ENCODE measurements around the gene LRP5.
"Not testable (repeated sequence)": the region's sequence is repeated elsewhere in the genome, so short reads cannot be mapped to it uniquely, and the experiment has no call there.

Gene LRP5

GRCh38 chr11:68424981-68425865 is 112.8 kb downstream of the LRP5 start:
- no peak for DNase-seq

DNA sequence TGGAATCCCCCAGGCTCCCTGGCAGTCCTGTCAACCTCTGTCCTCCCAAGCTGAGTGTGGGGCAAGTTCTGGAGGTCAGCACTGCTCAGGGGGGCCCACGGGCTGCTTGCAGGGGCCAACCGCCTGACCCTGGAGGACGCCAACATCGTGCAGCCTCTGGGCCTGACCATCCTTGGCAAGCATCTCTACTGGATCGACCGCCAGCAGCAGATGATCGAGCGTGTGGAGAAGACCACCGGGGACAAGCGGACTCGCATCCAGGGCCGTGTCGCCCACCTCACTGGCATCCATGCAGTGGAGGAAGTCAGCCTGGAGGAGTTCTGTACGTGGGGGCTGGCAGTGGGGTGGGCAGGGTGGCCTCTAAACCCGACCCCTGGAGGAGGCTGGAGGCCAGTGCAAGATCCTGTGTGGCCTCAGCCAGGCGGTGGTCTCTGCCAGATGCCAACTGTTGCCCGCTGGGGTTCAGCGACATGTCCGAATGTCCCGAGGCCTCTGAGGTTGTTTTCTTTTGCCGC is 113.5 kb downstream of the LRP5 start:
- no peak for DNase-seq

GRCh38 chr11:68429661-68430060 is 117.3 kb downstream of the LRP5 start:
- no peak for DNase-seq

- DNase-seq: no peak
Measured at GRCh38 chr11:68430384-68430783, 118.0 kb downstream of the LRP5 start.

DNA sequence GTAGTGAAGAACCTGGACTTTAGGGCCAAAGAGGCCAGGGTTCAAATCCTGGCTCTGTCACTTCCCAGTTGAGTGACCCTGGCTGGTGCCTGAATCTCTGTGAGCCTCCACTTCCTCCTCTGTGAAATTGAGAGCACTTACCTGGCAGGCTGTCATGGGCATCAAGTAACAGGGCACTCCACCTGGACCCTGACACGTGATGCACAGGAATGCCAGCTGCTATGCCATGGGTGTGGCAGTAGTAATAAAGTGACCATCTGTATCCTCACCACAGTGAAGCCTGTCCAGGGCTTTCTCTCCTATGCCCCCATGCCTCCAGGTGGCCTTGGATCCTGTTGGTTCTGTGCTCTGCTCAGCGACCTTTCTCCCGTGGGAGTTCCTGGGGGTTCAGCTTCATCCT is 118.4 kb downstream of the LRP5 start:
- DNase-seq: no peak

DNA sequence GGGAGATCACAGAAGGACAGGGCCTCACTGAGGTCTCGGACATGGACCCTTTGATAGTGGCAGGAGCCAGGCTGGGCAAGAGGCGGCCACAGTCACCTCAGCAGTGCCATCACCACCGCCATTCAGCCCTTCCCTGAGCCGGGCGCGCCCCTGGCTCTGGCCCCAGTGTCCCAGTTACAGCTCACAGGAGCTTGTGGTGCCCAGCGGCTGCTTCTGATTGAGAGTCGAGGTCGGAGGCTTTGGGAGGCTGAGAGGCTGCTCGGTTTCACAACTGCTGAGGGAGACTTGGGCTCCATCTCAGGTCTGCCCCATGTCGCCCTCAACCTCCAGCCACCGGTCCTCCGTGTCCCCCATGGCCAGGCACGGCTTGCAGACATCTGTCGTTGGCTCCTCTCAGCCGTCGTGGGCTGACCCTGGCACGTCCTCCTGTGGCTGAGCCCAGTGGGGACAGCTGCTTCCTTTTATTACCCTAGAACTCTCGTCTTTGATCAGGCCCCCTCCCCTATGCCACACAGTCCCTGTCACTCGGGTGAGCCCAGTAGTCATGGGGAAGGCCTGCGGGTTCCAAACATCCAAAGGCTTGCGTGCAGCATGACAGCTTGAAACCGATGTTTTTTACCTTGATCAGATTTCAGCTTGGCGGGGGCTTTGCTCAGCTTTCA is 119.7 kb downstream of the LRP5 start:
- no peak for DNase-seq

- DNase-seq: no peak
Measured at GRCh38 chr11:68432874-68433273, 120.5 kb downstream of the LRP5 start.

DNA sequence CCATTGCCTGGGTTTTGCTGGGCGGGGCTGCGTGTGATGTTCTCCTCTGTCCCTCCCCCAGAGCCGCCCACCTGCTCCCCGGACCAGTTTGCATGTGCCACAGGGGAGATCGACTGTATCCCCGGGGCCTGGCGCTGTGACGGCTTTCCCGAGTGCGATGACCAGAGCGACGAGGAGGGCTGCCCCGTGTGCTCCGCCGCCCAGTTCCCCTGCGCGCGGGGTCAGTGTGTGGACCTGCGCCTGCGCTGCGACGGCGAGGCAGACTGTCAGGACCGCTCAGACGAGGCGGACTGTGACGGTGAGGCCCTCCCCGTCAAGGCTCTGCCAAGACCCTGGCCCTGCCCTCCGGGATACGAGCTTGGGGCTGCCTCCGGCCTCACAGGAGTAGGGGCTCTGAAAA is 121.2 kb downstream of the LRP5 start:
- no peak for DNase-seq

DNA sequence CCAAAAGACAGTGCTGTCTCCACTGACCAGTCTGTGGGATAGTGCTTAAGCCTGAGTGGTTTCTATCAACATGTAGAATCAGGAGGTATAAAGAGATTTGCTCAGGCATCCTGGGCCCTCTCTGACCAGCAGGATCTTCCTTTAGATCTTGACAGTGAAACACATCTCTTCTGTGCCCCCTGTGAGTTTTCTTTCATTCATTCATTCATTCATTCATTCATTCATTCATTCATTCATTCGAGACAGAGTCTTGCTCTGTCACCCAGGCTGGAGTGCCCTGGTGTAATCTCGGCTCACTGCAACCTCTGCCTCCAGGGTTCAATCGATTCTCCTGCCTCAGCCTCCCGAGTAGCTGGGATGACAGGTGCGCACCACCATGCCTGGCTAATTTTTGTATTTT is 121.8 kb downstream of the LRP5 start:
- not testable (repeated sequence) for DNase-seq

GRCh38 chr11:68436162-68436888 is 123.9 kb downstream of the LRP5 start:
- no peak for DNase-seq

DNA sequence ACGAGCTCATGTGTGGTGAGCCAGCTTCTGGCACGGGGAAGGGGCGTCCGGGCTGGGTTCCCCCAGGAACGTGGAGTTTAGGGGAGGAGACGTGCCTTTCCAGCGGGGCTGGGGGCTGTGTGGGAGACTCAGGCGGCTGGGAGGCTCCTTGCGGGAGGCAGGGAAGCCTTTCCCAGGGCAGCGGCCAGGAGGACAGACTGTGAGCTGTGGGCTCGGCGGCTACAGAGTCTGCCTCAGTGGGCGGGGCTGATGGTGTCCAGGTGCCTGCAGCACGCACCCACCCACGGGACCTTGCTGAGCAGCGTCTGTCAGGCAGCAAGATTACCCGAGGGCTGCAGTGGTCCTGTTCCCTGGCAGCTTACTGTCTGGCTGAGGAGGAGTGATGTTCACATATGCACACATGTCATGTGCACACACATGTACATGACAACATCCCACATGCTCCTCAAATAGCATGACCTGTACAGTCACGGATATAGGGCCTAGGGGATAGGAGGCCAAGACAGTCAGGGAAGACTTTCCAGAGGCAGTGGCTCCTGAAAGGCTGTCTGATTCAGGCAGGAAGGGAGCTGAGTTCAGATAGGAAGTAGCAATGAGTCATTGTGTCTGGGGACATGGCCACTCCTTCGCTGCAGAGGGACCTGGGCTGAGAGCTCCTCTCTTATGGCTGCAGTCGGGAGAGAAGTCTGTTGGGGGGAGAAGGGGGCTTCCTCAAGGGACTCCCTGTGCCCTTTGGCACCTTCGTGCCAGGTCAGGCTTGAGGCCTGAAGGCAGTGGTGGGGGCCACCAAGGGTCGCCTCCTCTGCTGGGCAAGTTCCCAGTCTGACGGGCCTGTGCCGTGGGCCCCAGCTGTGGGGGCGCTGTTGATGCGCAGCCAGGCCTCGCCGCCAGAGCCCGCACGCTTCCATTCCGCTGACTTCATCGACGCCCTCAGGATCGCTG is 124.9 kb downstream of the LRP5 start:
- no peak for DNase-seq

- no peak for DNase-seq
Measured at GRCh38 chr11:68437927-68438657, 125.7 kb downstream of the LRP5 start.

- DNase-seq: no peak
Measured at GRCh38 chr11:68438658-68439259, 126.4 kb downstream of the LRP5 start.

DNA sequence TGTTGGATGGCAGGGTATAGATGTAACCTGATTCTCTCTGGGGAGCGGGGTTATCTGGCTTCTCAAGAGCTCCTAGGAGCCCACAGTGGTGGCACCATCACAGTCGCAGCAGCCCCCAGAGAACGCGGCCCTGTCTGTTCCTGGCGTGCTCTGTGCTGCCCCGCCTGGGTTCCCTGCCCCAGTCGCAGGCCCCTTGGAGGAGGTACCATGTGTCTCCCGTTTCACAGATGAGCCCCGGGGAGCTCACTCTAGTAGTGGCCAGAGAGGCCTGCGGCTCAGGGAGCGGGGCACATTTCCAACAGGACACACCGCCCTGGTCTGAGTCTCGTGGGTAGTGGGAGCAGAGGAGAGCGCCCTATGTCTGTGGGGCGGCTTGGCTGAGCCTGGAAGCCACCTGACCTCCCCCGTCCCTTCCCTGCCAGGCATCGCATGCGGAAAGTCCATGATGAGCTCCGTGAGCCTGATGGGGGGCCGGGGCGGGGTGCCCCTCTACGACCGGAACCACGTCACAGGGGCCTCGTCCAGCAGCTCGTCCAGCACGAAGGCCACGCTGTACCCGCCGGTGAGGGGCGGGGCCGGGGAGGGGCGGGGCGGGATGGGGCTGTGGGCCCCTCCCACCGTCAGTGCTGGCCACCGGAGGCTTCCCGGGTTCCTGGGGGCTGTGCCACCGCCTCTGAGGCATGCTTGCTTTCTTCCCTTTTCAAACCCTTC is 127.1 kb downstream of the LRP5 start:
- no peak for DNase-seq

DNA sequence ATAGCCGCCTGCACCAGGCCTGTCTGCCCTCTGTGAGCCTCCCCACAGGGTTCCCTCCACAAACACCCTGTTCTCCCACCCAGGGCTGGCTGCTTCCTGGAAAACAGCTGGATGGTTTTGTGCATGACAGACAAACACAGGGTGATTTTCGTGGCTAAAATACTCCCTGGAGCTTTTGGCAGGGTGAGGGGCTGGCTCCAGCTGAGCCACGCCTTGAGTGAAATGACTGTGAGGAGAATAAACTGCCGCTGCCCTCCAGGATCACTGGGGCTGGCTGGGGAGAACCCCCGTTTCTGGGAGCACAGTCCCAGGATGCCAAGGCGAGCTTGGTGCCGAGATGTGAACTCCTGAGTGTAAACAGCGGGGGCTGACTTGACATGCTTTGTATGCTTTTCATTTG is 127.8 kb downstream of the LRP5 start:
- DNase-seq: no peak

- no peak for DNase-seq
Measured at GRCh38 chr11:68441466-68442230, 129.3 kb downstream of the LRP5 start.

DNA sequence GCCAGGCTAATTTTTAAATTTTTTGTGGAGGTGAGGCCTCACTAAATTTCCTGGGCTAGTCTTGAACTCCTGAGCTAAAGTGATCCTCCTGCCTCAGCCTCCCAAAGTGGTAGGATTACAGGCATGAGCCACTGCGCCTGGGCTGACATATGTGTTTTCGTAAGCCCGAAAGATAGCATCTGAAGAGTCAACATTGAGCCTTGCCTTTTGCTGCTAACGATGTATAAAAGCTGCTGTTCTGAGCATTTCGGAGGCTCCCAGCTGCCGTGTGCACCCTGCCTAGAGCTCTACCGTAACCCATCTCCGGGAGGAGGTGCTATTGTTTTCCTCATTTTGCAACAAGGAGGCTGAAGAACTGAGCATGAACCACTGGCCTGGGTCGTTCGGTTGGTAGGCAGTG is 130.0 kb downstream of the LRP5 start:
- DNase-seq: no peak

DNA sequence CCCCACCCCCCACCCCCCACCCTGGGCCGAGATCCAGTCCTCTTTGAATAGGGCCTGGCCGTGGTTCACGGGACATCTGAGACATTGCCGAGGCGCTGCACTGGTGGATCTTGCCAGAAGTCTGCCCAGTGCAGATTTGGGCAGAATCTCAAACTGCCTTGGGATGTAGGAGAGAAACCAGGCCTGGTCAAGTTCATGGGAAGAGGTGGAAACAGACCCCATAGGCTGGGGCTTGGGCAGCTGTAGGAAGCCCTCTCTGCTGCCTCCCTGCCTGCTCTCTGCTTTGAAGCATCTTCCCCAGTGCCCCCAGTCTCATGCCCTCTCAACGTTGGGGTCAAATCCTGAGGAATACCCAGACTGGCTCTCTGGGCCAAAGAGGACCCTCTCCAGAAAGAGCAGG is 132.2 kb downstream of the LRP5 start:
- DNase-seq: no peak

DNA sequence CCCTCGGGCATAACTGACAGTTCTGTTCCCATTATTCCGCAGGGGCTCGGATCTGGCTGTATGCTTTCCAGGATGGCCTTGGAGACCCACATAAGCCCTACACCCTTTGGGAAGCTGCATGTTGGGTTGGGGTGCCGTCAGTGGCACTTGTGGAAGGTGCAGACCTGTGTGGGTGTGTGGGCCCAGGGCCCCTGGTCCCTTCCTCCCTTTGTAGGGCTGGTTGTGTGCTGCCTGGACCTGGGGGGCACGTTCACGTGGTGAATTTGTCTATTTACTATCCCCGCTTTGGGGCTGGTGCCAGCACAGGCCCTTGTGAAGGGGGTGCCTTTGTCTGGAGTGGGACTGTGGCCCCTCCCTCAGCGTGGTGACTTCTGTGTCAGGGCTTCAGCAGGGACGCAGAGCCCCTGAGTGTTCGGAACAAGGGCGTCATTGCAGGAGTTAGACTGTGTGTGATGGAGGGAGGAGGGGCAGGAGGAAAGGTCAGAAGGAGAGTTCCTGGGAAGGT is 133.2 kb downstream of the LRP5 start:
- DNase-seq: no peak
